Activated naive CD8-positive, alpha-beta T cell treated with anti-CD3 and anti-CD28 coated beads, Interleukin-2, amount 10 ng/mL, durations not matched to agents 7 days and 5 days (primary cell): Measurements from ENCODE around the gene CLTC. TPM values are rescaled to one million over a fixed set of nuclear protein-coding genes. Genes with fewer than 3 reads are reported as not detected.

Experiments
- ATAC-seq: fragments of 150-1000 bp; cut with Tn5 transposase; one replicate; pipeline ENCODE4 v1.10.0; 2021; ENCODE audit warnings: low read depth, moderate library complexity
- POLR2A ChIA-PET: fragments of 350-600 bp; sonication (Branson Sonifier 250); formaldehyde crosslinking; loops from one replicate; lab custom pipeline; 2021; ENCODE audit warnings: antibody characterized with exemption; lab: Charles Lee
- DNase-seq: peaks from one replicate; pipeline ENCODE4 v3.0.0; 2021
- H3K27ac Mint-ChIP-seq: one replicate; pipeline ENCODE4 v1.8.0; 2022; ENCODE audit warnings: mild to moderate bottlenecking, mixed read lengths
- H3K27me3 Mint-ChIP-seq: one replicate; pipeline ENCODE4 v1.8.0; 2022; ENCODE audit warnings: mild to moderate bottlenecking, moderate library complexity, mixed read lengths
- H3K36me3 Mint-ChIP-seq: one replicate; pipeline ENCODE4 v1.8.0; 2021; ENCODE audit warnings: mild to moderate bottlenecking, mixed read lengths
- H3K4me1 Mint-ChIP-seq: one replicate; pipeline ENCODE4 v1.8.0; 2021; ENCODE audit warnings: mixed read lengths
- H3K4me3 Mint-ChIP-seq: one replicate; pipeline ENCODE4 v1.8.0; 2022; ENCODE audit warnings: mild to moderate bottlenecking, moderate library complexity, mixed read lengths
- H3K9me3 Mint-ChIP-seq: one replicate; pipeline ENCODE4 v1.8.0; 2021; ENCODE audit warnings: mixed read lengths
- total RNA-seq, 2 experiments: library from RNA; stranded (reverse); gene quantifications; one replicate each; pipeline ENCODE4 v1.2.3, GENCODE V29; 2021

CLTC gene
- total RNA-seq, 2 experiments from 2014 or later, result 115 to 117 TPM

GRCh38 chr17:59669944-59670343, 50.2 kb downstream of the CLTC start:
- ATAC-seq (no peak), DNase-seq (no peak)
- Mint-ChIP-seq H3K9me3 (no peaks in the 10 kb centered on the region), H3K4me1 (peaks cover 23% of the 10 kb centered on the region), H3K4me3 (no peak overlapping the region), H3K36me3 (peaks cover 21% of the 10 kb centered on the region), H3K27me3 (no peaks in the 10 kb centered on the region), H3K27ac (no peak overlapping the region)
- POLR2A ChIA-PET, result no interaction called here

GRCh38 chr17:59671386-59671785, 51.7 kb downstream of the CLTC start:
- Mint-ChIP-seq H3K4me3 (no peak overlapping the region), H3K27ac (peak overlapping the region; percentile 44), H3K4me1 (peaks cover 23% of the 10 kb centered on the region), H3K36me3 (peaks cover 19% of the 10 kb centered on the region), H3K9me3 (no peaks in the 10 kb centered on the region), H3K27me3 (no peaks in the 10 kb centered on the region)
- POLR2A ChIA-PET, result no interaction called here
- ATAC-seq (no peak), DNase-seq (no peak)

- no peak overlapping the region for H3K4me3 Mint-ChIP-seq
- peaks cover 16% of the 10 kb centered on the region for H3K4me1 Mint-ChIP-seq
- ATAC-seq (no peak), DNase-seq (no peak)
- no peaks in the 10 kb centered on the region for H3K9me3 Mint-ChIP-seq
- no peak overlapping the region for H3K27ac Mint-ChIP-seq
- H3K27me3 Mint-ChIP-seq, result no peaks in the 10 kb centered on the region
- H3K36me3 Mint-ChIP-seq, result peaks cover 14% of the 10 kb centered on the region
- POLR2A ChIA-PET, result no interaction called here
Measured at GRCh38 chr17:59675231-59675630, 55.5 kb downstream of the CLTC start.

- H3K4me3 Mint-ChIP-seq, result no peak overlapping the region
- no peaks in the 10 kb centered on the region for H3K27me3 Mint-ChIP-seq
- POLR2A ChIA-PET, result no interaction called here
- peaks cover 14% of the 10 kb centered on the region for H3K36me3 Mint-ChIP-seq
- H3K9me3 Mint-ChIP-seq, result no peaks in the 10 kb centered on the region
- peaks cover 3% of the 10 kb centered on the region for H3K4me1 Mint-ChIP-seq
- no peak for DNase-seq
- no peak for ATAC-seq
- H3K27ac Mint-ChIP-seq, result no peak overlapping the region
Measured at GRCh38 chr17:59676716-59677115, 57.0 kb downstream of the CLTC start.

- DNase-seq (no peak), ATAC-seq (no peak)
- Mint-ChIP-seq H3K36me3 (peaks cover 18% of the 10 kb centered on the region), H3K4me3 (no peak overlapping the region), H3K27ac (no peak overlapping the region), H3K27me3 (no peaks in the 10 kb centered on the region), H3K9me3 (no peaks in the 10 kb centered on the region), H3K4me1 (peaks cover 1% of the 10 kb centered on the region)
- POLR2A ChIA-PET, result no interaction called here
Measured at GRCh38 chr17:59678918-59679317, 59.2 kb downstream of the CLTC start.

GRCh38 chr17:59680314-59680713, 60.6 kb downstream of the CLTC start:
- Mint-ChIP-seq H3K4me3 (no peak overlapping the region), H3K9me3 (no peaks in the 10 kb centered on the region), H3K4me1 (no peaks in the 10 kb centered on the region), H3K36me3 (peaks cover 24% of the 10 kb centered on the region), H3K27ac (no peak overlapping the region), H3K27me3 (no peaks in the 10 kb centered on the region)
- POLR2A ChIA-PET, result no interaction called here
- ATAC-seq (no peak), DNase-seq (no peak)

- no peak overlapping the region for H3K4me3 Mint-ChIP-seq
Measured at GRCh38 chr17:59683283-59683682, 63.6 kb downstream of the CLTC start.

GRCh38 chr17:59684967-59685366, 65.3 kb downstream of the CLTC start:
- Mint-ChIP-seq H3K4me1 (peaks cover 3% of the 10 kb centered on the region), H3K27me3 (no peaks in the 10 kb centered on the region), H3K9me3 (no peaks in the 10 kb centered on the region), H3K36me3 (peaks cover 26% of the 10 kb centered on the region), H3K4me3 (no peak overlapping the region), H3K27ac (no peak overlapping the region)
- DNase-seq (no peak), ATAC-seq (no peak)
- POLR2A ChIA-PET, result no interaction called here

More at GRCh38 chr17:59683283-59683682, 63.6 kb downstream of the CLTC start:
- H3K27ac Mint-ChIP-seq, result no peak overlapping the region
- DNase-seq (no peak), ATAC-seq (no peak)
- H3K36me3 Mint-ChIP-seq, result peaks cover 28% of the 10 kb centered on the region
- H3K27me3 Mint-ChIP-seq, result no peaks in the 10 kb centered on the region
- H3K4me1 Mint-ChIP-seq, result no peaks in the 10 kb centered on the region
- H3K9me3 Mint-ChIP-seq, result no peaks in the 10 kb centered on the region
- POLR2A ChIA-PET, result no interaction called here

GRCh38 chr17:59688008-59688407, 68.3 kb downstream of the CLTC start:
- no peaks in the 10 kb centered on the region for H3K9me3 Mint-ChIP-seq
- no peak overlapping the region for H3K4me3 Mint-ChIP-seq
- ATAC-seq (no peak), DNase-seq (no peak)
- no peaks in the 10 kb centered on the region for H3K27me3 Mint-ChIP-seq
- H3K4me1 Mint-ChIP-seq, result peaks cover 3% of the 10 kb centered on the region
- peaks cover 39% of the 10 kb centered on the region for H3K36me3 Mint-ChIP-seq
- H3K27ac Mint-ChIP-seq, result no peak overlapping the region
- POLR2A ChIA-PET, result no interaction called here

- no peak for ATAC-seq
- Mint-ChIP-seq H3K4me3 (no peak overlapping the region), H3K4me1 (peaks cover 3% of the 10 kb centered on the region), H3K27ac (peak overlapping the region; percentile 9), H3K9me3 (no peaks in the 10 kb centered on the region), H3K36me3 (peaks cover 41% of the 10 kb centered on the region), H3K27me3 (no peaks in the 10 kb centered on the region)
- POLR2A ChIA-PET, result no interaction called here
- no peak for DNase-seq
Measured at GRCh38 chr17:59688496-59688895, 68.8 kb downstream of the CLTC start.

- POLR2A ChIA-PET, result no interaction called here
- H3K36me3 Mint-ChIP-seq, result peaks cover 41% of the 10 kb centered on the region
- no peak overlapping the region for H3K27ac Mint-ChIP-seq
- DNase-seq (no peak), ATAC-seq (no peak)
- no peaks in the 10 kb centered on the region for H3K9me3 Mint-ChIP-seq
- H3K27me3 Mint-ChIP-seq, result no peaks in the 10 kb centered on the region
- no peak overlapping the region for H3K4me3 Mint-ChIP-seq
- peaks cover 13% of the 10 kb centered on the region for H3K4me1 Mint-ChIP-seq
Measured at GRCh38 chr17:59693582-59693981, 73.9 kb downstream of the CLTC start.

- Mint-ChIP-seq H3K27me3 (no peaks in the 10 kb centered on the region), H3K27ac (no peak overlapping the region), H3K4me1 (peaks cover 18% of the 10 kb centered on the region), H3K36me3 (peaks cover 44% of the 10 kb centered on the region), H3K9me3 (no peaks in the 10 kb centered on the region), H3K4me3 (no peak overlapping the region)
- POLR2A ChIA-PET, result no interaction called here
- ATAC-seq, result no peak
- DNase-seq, result no peak
Measured at GRCh38 chr17:59694344-59694743, 74.6 kb downstream of the CLTC start.

GRCh38 chr17:59695945-59696681, 76.4 kb downstream of the CLTC start:
- Mint-ChIP-seq H3K27ac (no peak overlapping the region), H3K4me1 (peaks cover 31% of the 10 kb centered on the region), H3K36me3 (peaks cover 38% of the 10 kb centered on the region), H3K4me3 (no peak overlapping the region), H3K9me3 (no peaks in the 10 kb centered on the region), H3K27me3 (no peaks in the 10 kb centered on the region)
- DNase-seq (no peak), ATAC-seq (no peak)
- POLR2A ChIA-PET, result no interaction called here

- peaks cover 32% of the 10 kb centered on the region for H3K4me1 Mint-ChIP-seq
- no peak for ATAC-seq
- H3K27me3 Mint-ChIP-seq, result no peaks in the 10 kb centered on the region
- peaks cover 34% of the 10 kb centered on the region for H3K36me3 Mint-ChIP-seq
- no peaks in the 10 kb centered on the region for H3K9me3 Mint-ChIP-seq
- DNase-seq, result no peak
- POLR2A ChIA-PET, result no interaction called here
- H3K4me3 Mint-ChIP-seq, result no peak overlapping the region
- no peak overlapping the region for H3K27ac Mint-ChIP-seq
Measured at GRCh38 chr17:59696682-59697277, 77.1 kb downstream of the CLTC start.
